ENCODE measurements around the gene NQO2.

NQO2 gene

GRCh38 chr6:2998998-2999617 lies 586 bp upstream of the NQO2 start:
- TF ChIP-seq CTCF (IDR thresholded peaks at IDR 0.05): no peak

- TF ChIP-seq CTCF (IDR thresholded peaks at IDR 0.05): no peak
These were observed 1.6 kb downstream of the NQO2 start for GRCh38 chr6:3001146-3001772.

- TF ChIP-seq CTCF (IDR thresholded peaks at IDR 0.05): peak; percentile 55; the same call in 1 of the 2 replicates
These were observed 2.1 kb downstream of the NQO2 start for GRCh38 chr6:3001773-3002293.

- TF ChIP-seq CTCF (IDR thresholded peaks at IDR 0.05): no peak
These were observed 5.4 kb downstream of the NQO2 start for GRCh38 chr6:3005077-3005476.

GRCh38 chr6:3005874-3006273 lies 6.2 kb downstream of the NQO2 start:
- no peak for TF ChIP-seq CTCF (IDR thresholded peaks at IDR 0.05)

GRCh38 chr6:3006476-3006875 lies 6.8 kb downstream of the NQO2 start:
- TF ChIP-seq CTCF (IDR thresholded peaks at IDR 0.05): no peak

- TF ChIP-seq CTCF (IDR thresholded peaks at IDR 0.05): no peak
These were observed 7.9 kb downstream of the NQO2 start for GRCh38 chr6:3007571-3007970.
